DMS153 treated with DMSO at 0.1 percent for 48 hours (cell line): ENCODE measurements around the gene PGAM1.
"Not testable (repeated sequence)": the region's sequence is repeated elsewhere in the genome, so short reads cannot be mapped to it uniquely, and the experiment has no call there.

ENCODE experiments used
- DNase-seq: peaks from one replicate; lab custom pipeline; 2025; ENCODE audit not compliant: unreplicated experiment; lab: John Stamatoyannopoulos, UW

PGAM1 gene

GRCh38 chr10:97407211-97407951, 18.6 kb upstream of the PGAM1 start:
- peak; percentile 79 for DNase-seq

GRCh38 chr10:97407952-97408248, 18.1 kb upstream of the PGAM1 start:
- no peak for DNase-seq

- no peak for DNase-seq
These were observed 17.4 kb upstream of the PGAM1 start for GRCh38 chr10:97408496-97408992.

- DNase-seq: no peak
These were observed 14.6 kb upstream of the PGAM1 start for GRCh38 chr10:97411406-97411805.

GRCh38 chr10:97412891-97413304, 13.1 kb upstream of the PGAM1 start:
- no peak for DNase-seq

- no peak for DNase-seq
These were observed 9.4 kb upstream of the PGAM1 start for GRCh38 chr10:97416565-97416964.

- DNase-seq: not testable (repeated sequence)
These were observed 2.3 kb upstream of the PGAM1 start for GRCh38 chr10:97423757-97424098.

- no peak for DNase-seq
These were observed 982 bp downstream of the PGAM1 start for GRCh38 chr10:97426776-97427570.

- no peak for DNase-seq
These were observed 1.7 kb downstream of the PGAM1 start for GRCh38 chr10:97427571-97428179.

GRCh38 chr10:97428572-97428981, 2.6 kb downstream of the PGAM1 start:
- DNase-seq: no peak

- no peak for DNase-seq
These were observed 8.1 kb downstream of the PGAM1 start for GRCh38 chr10:97434055-97434454.

GRCh38 chr10:97434557-97434956, 8.6 kb downstream of the PGAM1 start:
- no peak for DNase-seq

- DNase-seq: no peak
These were observed 9.2 kb downstream of the PGAM1 start for GRCh38 chr10:97435211-97435610.

- DNase-seq: no peak
These were observed 16.3 kb downstream of the PGAM1 start for GRCh38 chr10:97442277-97442676.

GRCh38 chr10:97444212-97444611, 18.2 kb downstream of the PGAM1 start:
- DNase-seq: no peak

GRCh38 chr10:97445357-97445721, 19.3 kb downstream of the PGAM1 start:
- DNase-seq: no peak

GRCh38 chr10:97445722-97446639, 20.0 kb downstream of the PGAM1 start, which contains the start of the genes EXOSC1 and ZDHHC16:
Gene EXOSC1, minus strand, starts transcription at chr10:97446006. Its CDS starts 21 bp downstream, at chr10:97445985.
Gene ZDHHC16, plus strand, starts transcription at chr10:97446175. Its CDS starts 5,501 bp downstream, at chr10:97451676.
- peak; percentile 94 for DNase-seq

- no peak for DNase-seq
These were observed 24.8 kb downstream of the PGAM1 start for GRCh38 chr10:97450828-97451227.

- DNase-seq: no peak
These were observed 25.6 kb downstream of the PGAM1 start for GRCh38 chr10:97451605-97452004.

GRCh38 chr10:97452352-97452751, 26.4 kb downstream of the PGAM1 start:
- DNase-seq: no peak
